CD4-positive, alpha-beta T cell treated with Interleukin-15 for 4 hours (primary cell): ENCODE results near the gene UMODL1.
"Not testable (repeated sequence)": the region's sequence is repeated elsewhere in the genome, so short reads cannot be mapped to it uniquely, and the experiment has no call there.

Experiments
- DNase-seq: peaks from one replicate; pipeline ENCODE4 v3.0.0-alpha.2; 2020; ENCODE audit warnings: low spot score

UMODL1 gene

GRCh38 chr21:42116551-42116950 lies 45.4 kb downstream of the UMODL1 start:
- not testable (repeated sequence) for DNase-seq

GRCh38 chr21:42117229-42117966 lies 46.3 kb downstream of the UMODL1 start:
- DNase-seq: peak; percentile 68

- DNase-seq: no peak
These were observed 47.1 kb downstream of the UMODL1 start for GRCh38 chr21:42117967-42118780.

GRCh38 chr21:42118901-42119300 lies 47.8 kb downstream of the UMODL1 start:
- DNase-seq: no peak

GRCh38 chr21:42120101-42120902 lies 49.2 kb downstream of the UMODL1 start:
- no peak for DNase-seq

- DNase-seq: no peak
These were observed 49.9 kb downstream of the UMODL1 start for GRCh38 chr21:42120903-42121535.

GRCh38 chr21:42121794-42122193 lies 50.7 kb downstream of the UMODL1 start:
- DNase-seq: no peak

- no peak for DNase-seq
These were observed 51.3 kb downstream of the UMODL1 start for GRCh38 chr21:42122398-42122797.

- no peak for DNase-seq
These were observed 51.7 kb downstream of the UMODL1 start for GRCh38 chr21:42122808-42123207.

- DNase-seq: no peak
These were observed 52.2 kb downstream of the UMODL1 start for GRCh38 chr21:42123219-42123908.

GRCh38 chr21:42124081-42124480 lies 53.0 kb downstream of the UMODL1 start:
- DNase-seq: no peak

GRCh38 chr21:42124826-42125570 lies 53.9 kb downstream of the UMODL1 start:
- DNase-seq: no peak

- no peak for DNase-seq
These were observed 54.7 kb downstream of the UMODL1 start for GRCh38 chr21:42125571-42126544.

GRCh38 chr21:42127164-42128150 lies 56.3 kb downstream of the UMODL1 start:
- DNase-seq: no peak

- no peak for DNase-seq
These were observed 58.5 kb downstream of the UMODL1 start for GRCh38 chr21:42129300-42130266.

- no peak for DNase-seq
These were observed 59.3 kb downstream of the UMODL1 start for GRCh38 chr21:42130441-42130840.

GRCh38 chr21:42132183-42132582 lies 61.1 kb downstream of the UMODL1 start:
- DNase-seq: no peak
